GF-D8 (cell line): ENCODE data around the gene ANKRD63.

Experiments used
- DNase-seq: peaks from one replicate; lab custom pipeline; 2025; lab: John Stamatoyannopoulos, UW

Gene ANKRD63

DNA sequence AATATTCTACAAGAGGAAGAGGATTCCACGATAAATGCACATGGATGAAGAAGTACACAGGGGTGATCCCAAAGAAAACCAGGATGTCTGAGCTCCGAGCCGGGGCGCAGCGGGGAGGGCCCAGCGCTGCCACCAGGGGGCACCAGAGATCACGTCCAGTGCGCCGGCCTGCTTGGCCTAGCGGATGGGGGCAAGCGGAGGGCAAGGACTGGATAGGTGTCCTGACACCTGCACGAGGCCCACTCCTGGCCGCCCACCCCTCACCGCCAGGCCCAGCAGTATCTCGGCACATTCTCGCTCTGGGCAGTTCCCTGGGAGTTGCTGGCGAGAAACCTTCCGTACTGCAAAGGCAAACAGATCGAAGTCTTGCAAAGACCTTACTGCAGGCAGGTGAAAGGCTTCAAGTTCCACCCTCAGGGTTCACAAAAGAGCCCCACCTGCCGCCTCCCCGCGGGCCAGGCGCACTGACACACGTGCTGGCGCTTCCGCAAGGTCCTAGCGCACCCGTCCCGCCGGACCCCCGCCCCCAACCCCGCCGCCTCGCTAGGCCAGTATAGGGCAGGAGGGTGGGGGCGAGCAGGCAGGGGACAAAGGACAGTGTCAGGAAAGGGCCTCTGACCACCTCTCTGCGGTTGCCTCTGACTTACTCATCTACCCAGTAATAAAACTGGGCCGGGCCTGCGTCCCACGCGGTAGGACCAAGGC lies 3.3 kb downstream of the ANKRD63 start:
- DNase-seq = no peak

- no peak for DNase-seq
Measured at GRCh38 chr15:40278026-40278425, 4.8 kb downstream of the ANKRD63 start.

- DNase-seq = no peak
Measured at GRCh38 chr15:40277471-40277870, 5.4 kb downstream of the ANKRD63 start.

GRCh38 chr15:40276927-40277326 lies 5.9 kb downstream of the ANKRD63 start:
- no peak for DNase-seq

GRCh38 chr15:40275954-40276353 lies 6.9 kb downstream of the ANKRD63 start:
- DNase-seq = no peak

GRCh38 chr15:40275523-40275922 lies 7.3 kb downstream of the ANKRD63 start:
- no peak for DNase-seq

GRCh38 chr15:40274350-40275274 lies 8.3 kb downstream of the ANKRD63 start:
- DNase-seq = no peak

DNA sequence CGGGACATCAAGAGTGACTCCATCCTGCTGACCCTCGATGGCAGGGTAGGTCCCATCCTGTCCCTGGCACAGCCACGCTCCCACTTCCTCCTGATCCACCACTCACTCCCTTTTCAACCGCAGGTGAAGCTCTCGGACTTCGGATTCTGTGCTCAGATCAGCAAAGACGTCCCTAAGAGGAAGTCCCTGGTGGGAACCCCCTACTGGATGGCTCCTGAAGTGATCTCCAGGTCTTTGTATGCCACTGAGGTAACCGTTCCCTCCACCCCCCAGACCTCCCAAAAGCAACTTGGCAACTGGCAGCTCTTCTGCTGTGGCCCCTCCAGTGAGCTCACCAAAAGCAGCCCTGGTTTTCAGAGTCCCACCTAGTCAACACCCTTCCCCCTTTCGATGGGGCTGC lies 9.4 kb downstream of the ANKRD63 start:
- DNase-seq = no peak

DNA sequence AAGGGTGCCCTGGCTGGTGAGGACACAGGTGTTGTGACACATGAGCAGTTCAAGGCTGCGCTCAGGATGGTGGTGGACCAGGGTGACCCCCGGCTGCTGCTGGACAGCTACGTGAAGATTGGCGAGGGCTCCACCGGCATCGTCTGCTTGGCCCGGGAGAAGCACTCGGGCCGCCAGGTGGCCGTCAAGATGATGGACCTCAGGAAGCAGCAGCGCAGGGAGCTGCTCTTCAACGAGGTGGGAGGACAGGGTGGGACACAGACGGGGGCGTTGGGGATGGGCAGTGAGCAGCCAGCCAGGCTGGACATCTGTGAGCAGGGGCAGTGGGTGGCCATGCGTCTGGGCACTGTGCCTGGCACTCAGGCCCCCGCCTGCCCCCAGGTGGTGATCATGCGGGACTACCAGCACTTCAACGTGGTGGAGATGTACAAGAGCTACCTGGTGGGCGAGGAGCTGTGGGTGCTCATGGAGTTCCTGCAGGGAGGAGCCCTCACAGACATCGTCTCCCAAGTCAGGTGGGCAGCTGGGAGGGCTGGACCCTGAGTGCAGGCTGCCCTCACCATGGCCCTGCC lies 10.3 kb downstream of the ANKRD63 start:
- no peak for DNase-seq

DNA sequence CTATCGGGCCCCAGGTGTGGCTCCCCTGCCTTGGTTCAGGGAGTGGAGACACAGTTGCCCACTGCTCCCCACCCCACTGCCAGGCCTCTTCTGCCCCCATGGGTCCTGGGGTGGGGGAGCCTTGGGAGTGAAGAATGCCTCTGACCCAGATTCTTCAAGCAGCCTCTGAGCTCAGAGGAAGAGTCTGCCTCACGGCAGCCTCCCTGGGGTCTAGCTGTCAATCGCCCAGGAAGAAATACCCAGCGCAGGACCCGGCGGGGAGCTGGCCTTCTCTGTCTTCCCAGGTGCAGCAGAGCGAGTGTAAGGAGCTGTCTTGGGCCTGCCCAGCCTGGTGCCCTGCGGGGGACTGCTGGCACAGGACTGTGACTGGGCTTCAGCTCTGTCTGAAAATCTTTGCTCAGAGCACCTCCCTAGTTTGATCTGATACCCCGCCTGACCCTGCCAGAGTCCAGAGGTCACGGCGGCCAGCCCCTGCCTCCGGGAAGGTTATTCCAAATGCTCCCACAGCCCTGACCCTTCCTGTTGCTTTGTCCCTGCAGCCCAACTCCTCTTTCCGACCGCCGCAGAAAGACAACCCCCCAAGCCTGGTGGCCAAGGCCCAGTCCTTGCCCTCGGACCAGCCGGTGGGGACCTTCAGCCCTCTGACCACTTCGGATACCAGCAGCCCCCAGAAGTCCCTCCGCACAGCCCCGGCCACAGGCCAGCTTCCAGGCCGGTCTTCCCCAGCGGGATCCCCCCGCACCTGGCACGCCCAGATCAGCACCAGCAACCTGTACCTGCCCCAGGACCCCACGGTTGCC lies 11.0 kb downstream of the ANKRD63 start:
- no peak for DNase-seq

- no peak for DNase-seq
Measured at GRCh38 chr15:40270246-40270995, 12.4 kb downstream of the ANKRD63 start.

DNA sequence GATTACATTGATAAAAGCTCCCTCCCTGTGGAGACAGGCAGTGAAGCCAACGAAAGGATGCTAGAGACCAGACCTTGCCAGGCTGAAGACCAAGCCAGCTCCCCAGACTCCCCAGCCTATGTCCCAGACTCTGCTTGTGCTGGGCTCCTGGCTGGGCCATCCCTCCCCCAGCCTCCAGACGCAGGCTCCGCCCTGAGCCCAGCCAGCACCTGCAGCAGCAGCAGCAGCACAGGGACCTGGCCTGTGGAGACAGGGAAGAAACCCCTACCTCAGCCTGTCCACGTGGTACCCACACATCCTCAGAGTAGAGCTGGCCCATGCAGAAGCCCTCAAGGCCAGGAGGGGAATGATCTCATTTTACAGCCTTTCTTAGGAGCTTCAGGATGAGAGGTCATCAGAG lies 13.3 kb downstream of the ANKRD63 start:
- DNase-seq = no peak

GRCh38 chr15:40267670-40268069 lies 15.2 kb downstream of the ANKRD63 start:
- no peak for DNase-seq

DNA sequence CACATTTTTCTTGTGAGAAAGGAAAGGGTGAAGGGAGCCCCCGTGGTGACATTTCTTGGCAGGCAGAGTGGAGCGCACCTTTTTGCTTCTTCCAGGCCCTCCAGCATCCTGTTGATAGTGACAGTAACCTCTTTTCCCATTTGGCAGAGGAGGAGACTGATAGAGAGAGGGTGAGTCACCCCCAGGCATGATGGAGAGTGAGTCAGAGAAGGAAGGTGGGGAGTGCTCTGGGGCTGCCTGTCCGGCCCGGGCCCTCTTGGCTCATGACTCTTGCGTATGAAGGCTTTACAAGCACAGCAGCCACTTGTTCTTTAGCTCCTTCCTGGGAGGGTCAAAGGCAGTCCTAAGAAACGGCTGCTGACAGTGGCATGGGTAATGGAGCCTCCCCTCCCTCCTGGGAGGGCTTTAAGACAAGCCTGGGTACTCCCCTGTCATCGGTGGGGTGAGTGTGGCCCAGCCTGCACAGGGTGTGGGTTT lies 16.0 kb downstream of the ANKRD63 start:
- no peak for DNase-seq

- DNase-seq = no peak
Measured at GRCh38 chr15:40265875-40266274, 17.0 kb downstream of the ANKRD63 start.

DNA sequence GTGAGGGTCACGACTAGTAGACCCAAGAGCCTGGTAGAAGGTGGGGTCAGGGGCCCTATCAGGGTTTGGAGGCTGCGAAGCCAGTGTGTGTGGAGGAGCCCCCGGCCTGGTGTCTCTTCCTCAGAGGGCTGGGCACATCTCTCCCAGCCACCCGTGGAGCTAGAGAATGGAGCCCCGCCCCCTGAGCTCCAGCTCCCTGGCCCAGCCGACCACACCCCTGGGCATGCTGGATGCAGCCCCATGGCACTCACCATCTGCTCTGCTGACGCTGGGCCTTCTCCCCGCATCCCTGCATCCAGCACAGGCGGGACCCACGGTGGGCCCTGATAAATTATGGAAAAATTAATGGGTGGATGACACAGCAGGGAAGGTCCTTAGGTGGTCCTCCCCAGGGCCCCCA lies 17.5 kb downstream of the ANKRD63 start:
- DNase-seq = no peak

DNA sequence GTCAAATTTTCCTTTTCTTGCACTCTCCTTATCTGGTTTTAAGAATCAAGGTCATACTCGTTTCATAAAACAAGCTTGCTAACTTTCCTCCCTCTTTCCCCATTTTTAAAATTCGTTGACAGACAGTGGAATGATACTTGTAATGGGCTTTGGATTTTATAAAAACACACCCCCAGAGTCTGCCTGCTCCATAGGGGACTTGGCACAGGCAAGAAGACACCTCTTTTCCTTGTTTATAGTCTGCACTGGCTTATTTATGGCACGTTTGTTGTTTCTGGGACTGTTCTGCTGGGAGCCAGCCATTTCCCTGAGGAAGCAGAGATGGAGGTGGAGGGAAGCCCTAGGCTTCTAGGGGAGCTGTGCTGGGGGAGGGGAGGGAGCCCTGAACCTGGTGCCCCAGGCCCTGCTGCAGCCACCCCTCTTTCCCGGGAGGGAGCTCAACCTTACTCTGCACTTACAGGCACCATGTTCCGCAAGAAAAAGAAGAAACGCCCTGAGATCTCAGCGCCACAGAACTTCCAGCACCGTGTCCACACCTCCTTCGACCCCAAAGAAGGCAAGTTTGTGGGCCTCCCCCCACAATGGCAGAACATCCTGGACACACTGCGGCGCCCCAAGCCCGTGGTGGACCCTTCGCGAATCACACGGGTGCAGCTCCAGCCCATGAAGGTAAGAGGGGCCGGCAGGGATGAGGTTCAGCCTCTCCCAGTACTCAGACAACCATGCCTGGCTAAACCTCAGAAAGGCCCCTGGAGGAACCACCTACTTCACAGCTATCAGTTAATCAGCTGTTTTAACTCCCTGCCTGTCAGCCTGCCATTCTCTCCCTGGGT lies 18.3 kb downstream of the ANKRD63 start:
- no peak for DNase-seq

DNA sequence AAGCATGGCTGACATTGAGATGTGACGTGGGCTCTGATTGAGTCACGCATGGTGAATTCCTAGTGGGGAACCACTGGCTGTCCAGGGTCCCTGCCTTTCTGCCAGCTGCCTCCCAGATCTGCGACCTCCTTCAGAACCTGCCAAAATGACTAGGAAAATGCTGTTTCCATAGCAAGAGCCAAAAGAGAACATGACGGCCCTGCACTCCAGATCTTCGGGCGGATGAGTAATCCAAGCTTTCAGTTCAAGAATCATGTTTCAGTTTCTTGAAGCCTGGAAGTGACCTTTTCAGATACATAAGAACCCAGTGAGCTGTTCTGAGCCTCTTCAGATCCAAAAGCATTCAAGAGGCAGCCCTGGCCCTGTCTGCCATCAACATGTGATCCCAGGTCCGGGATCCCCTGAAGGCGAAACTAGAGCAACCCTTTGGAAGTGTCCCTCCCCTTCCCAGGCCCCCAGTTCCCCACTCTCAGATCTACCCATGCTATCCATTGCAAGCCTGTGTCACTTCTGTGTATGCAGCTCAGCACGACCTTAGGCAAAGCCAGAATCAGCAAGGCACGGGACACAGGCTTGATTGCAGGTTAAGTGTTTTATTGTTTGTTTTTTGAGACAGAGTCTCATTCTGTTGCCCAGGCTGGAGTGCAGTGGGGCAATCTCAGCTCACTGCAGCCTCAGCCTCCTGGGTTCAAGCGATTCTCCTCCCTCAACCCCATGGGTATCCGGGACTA lies 19.7 kb downstream of the ANKRD63 start:
- DNase-seq = no peak

- DNase-seq = no peak
Measured at GRCh38 chr15:40259021-40259420, 23.8 kb downstream of the ANKRD63 start.

DNA sequence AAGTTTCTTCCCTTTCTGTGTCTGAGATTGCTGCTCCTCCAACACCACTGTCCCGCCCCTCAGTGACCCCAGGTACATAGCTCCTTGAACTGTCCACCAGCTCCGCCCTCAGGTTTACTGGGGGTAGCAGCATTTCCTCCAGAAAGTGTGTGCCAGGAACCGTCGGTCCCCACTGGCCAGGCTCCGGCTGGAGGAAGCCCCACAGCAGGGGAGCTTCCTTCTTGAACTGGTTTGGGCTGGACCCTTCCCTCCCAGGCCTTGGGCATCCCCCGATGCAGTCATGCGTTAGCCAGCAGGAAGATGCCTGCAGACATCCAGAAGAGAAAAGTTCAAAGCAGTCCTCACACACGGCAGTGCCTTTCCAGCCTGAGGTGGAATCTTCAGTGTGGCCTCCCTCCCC lies 24.3 kb downstream of the ANKRD63 start:
- no peak for DNase-seq
